ENCODE results near the gene SHMT2. TPM values are rescaled to one million over a fixed set of nuclear protein-coding genes. Genes with fewer than 3 reads are reported as not detected.
A peak's percentile ranks its signal among the peaks of the same experiment; 100 is the strongest.

Gene SHMT2
- total and polyA plus RNA-seq, 2 experiments from 2014 or later: 125 to 387 TPM

DNA sequence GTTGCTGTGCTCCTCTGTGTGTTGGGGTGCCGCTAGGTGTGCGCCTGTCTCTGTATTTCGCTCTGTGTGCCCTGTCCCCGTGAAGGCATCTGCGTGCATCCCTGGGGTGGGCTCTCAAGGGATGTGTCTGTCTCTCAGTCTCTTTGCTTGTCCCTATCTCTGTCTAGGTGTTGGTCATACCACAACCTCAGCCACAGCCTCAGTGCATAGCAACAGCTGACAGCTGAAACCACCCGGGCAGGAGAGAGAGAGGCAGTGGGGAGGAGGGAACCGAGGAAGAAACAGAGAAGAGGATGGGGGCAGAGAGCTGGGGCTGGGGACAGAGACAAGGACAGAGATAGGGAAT is 13.9 kb upstream of the SHMT2 start:
- no peak for ATAC-seq
- TF ChIP-seq STAT1 (IDR thresholded peaks at IDR 0.05; ENCODE audit: unreplicated experiment) (no peak), EZH2 (IDR thresholded peaks at IDR 0.05; ENCODE audit: low read depth, unreplicated experiment) (peak; percentile 78)
- H3K27ac ChIP-seq (ENCODE audit: low read depth): no peak overlapping the region
- H3K27me3 ChIP-seq (ENCODE audit: insufficient read depth): peaks cover 71% of the 10 kb centered on the region
- H3K4me3 ChIP-seq: peak overlapping the region; percentile 55
- H3K27me3 Mint-ChIP-seq (ENCODE audit: insufficient read depth, low read depth, poor library complexity): peaks cover 66% of the 10 kb centered on the region
- no peaks in the 10 kb centered on the region for H3K9me2 ChIP-seq (ENCODE audit: insufficient read depth)
- no peak overlapping the region for H3K27ac Mint-ChIP-seq
- H3K4me2 ChIP-seq: peak overlapping the region; percentile 78
- no peaks in the 10 kb centered on the region; the same call in 1 of the 3 replicates for H3K9me3 Mint-ChIP-seq
- DNase-seq (ENCODE audit: low spot score): no peak
- H3K4me1 ChIP-seq (ENCODE audit: insufficient read depth): peaks cover 38% of the 10 kb centered on the region
- H2AFZ ChIP-seq: peak overlapping the region; percentile 90; the same call in 1 of the 2 replicates
- H3F3A ChIP-seq (replicated peaks; ENCODE audit: low read depth): 0 out of 2 replicates have a peak, but pooled peaks cover 21% of the 10 kb centered on the region
- no peaks in the 10 kb centered on the region for H3K36me3 ChIP-seq (ENCODE audit: insufficient read depth)
- peaks cover 51% of the 10 kb centered on the region for H3K4me1 Mint-ChIP-seq
- H3K36me3 Mint-ChIP-seq (ENCODE audit: low read depth): peaks cover 16% of the 10 kb centered on the region
- H3K79me2 ChIP-seq (replicated peaks; ENCODE audit: insufficient read depth): no peaks in the 10 kb centered on the region
- H3K4me3 Mint-ChIP-seq: peak overlapping the region; percentile 41
- H4K20me1 ChIP-seq (replicated peaks; ENCODE audit: insufficient read depth): peaks cover 10% of the 10 kb centered on the region; the same call in 1 of the 2 replicates

DNA sequence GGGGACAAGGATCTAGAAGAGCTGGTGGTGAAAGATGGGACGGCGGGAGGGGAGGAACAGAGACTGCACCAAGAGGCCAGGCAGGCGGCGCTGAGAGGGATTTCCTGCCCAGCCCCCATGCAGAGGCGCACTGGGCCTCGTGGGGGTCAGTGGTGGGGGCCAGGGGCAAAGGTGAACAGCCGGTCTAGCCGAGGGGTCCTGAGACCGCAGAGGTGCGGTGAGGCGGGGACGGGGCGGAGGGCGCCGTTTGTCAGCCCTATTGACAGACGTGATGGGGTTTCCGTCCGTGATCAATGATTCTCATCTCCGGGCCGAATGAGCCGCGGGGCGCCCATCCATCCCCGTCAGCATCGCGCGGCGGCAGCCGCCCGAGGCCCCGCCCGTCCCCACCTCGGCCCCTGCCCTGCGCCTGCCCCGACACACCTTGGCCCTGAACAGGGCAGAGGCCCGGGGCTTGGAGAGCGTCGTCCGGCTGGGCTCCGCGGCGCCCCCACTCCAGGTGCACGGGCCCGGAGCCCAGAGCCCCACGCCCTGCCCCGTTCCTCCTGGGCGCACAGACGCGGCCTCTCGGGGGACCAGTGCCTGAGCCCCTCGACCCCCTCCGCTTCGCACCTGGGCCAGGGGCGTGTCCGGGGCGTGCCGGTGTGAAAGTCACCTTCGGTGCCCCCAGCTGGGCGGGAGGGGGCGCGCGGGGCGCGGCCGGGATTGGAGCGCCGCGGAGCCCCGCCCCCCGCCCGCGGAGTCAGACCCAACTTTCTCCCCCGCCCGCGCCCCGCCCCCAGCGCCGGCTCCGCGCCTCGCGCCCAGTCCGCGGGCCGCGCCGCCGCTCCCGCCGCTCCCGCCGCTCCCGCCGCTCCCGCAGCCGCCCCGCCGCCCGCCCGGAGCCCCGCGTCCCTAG is 13.2 kb upstream of the SHMT2 start, which contains the start of gene NXPH4:
Gene NXPH4 (plus strand): TSS at position 781 of the 898 bp plus-strand sequence. CDS start 176 bp downstream, outside the sequence.
- Histone ChIP-seq H3K27ac (ENCODE audit: low read depth) (no peak within 1 kb of the TSS), H3K79me2 (replicated peaks; ENCODE audit: insufficient read depth) (no peaks in the 10 kb centered on the region), H3K27me3 (ENCODE audit: insufficient read depth) (peaks cover 78% of the 10 kb centered on the region), H3F3A (replicated peaks; ENCODE audit: low read depth) (0 out of 2 replicates have a peak, but pooled peaks cover 21% of the 10 kb centered on the region), H2AFZ (peak within 1 kb of the TSS; percentile 90), H4K20me1 (replicated peaks; ENCODE audit: insufficient read depth) (peaks cover 10% of the 10 kb centered on the region; the same call in 1 of the 2 replicates), H3K36me3 (ENCODE audit: insufficient read depth) (no peaks in the 10 kb centered on the region), H3K4me2 (peak within 1 kb of the TSS; percentile 84), H3K4me1 (ENCODE audit: insufficient read depth) (peaks cover 44% of the 10 kb centered on the region), H3K9me2 (ENCODE audit: insufficient read depth) (no peaks in the 10 kb centered on the region), H3K4me3 (peak within 1 kb of the TSS; percentile 62)
- peak; percentile 86 for DNase-seq (ENCODE audit: low spot score)
- no peak within 1 kb of the TSS for H3K27ac Mint-ChIP-seq
- H3K27me3 Mint-ChIP-seq (ENCODE audit: insufficient read depth, low read depth, poor library complexity): peaks cover 72% of the 10 kb centered on the region
- peaks cover 14% of the 10 kb centered on the region for H3K36me3 Mint-ChIP-seq (ENCODE audit: low read depth)
- peak within 1 kb of the TSS; percentile 73 for H3K4me3 Mint-ChIP-seq
- H3K9me3 Mint-ChIP-seq: peaks cover 3% of the 10 kb centered on the region
- ATAC-seq: peak; percentile 21
- TF ChIP-seq, protein P1, sequence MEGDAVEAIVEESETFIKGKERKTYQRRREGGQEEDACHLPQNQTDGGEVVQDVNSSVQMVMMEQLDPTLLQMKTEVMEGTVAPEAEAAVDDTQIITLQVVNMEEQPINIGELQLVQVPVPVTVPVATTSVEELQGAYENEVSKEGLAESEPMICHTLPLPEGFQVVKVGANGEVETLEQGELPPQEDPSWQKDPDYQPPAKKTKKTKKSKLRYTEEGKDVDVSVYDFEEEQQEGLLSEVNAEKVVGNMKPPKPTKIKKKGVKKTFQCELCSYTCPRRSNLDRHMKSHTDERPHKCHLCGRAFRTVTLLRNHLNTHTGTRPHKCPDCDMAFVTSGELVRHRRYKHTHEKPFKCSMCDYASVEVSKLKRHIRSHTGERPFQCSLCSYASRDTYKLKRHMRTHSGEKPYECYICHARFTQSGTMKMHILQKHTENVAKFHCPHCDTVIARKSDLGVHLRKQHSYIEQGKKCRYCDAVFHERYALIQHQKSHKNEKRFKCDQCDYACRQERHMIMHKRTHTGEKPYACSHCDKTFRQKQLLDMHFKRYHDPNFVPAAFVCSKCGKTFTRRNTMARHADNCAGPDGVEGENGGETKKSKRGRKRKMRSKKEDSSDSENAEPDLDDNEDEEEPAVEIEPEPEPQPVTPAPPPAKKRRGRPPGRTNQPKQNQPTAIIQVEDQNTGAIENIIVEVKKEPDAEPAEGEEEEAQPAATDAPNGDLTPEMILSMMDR (conservative IDR thresholded peaks at IDR 0.05; ENCODE audit: low read depth in 2 of 2): peak in 1 of 2 experiments; percentile 16; a peak in 2 of 4 replicates
- no peak for TF ChIP-seq POLR2AphosphoS5 (IDR thresholded peaks at IDR 0.05; ENCODE audit: low read depth)
- peaks cover 56% of the 10 kb centered on the region for H3K4me1 Mint-ChIP-seq
